GM21619 (cell line): Measurements from ENCODE around the gene SPHKAP.
"Not testable (repeated sequence)": the region's sequence is repeated elsewhere in the genome, so short reads cannot be mapped to it uniquely, and the experiment has no call there.

ENCODE experiments used
- ATAC-seq: cut with Tn5 transposase; IDR thresholded peaks from one replicate; pipeline ENCODE4 v1.9.1; 2021; ENCODE audit not compliant: unreplicated experiment

Gene SPHKAP

GRCh38 chr2:228181098-228182019, at the start of gene SPHKAP:
SPHKAP (minus strand) TSS chr2:228181687; CDS start chr2:228181598, 89 bp downstream.
- no peak for ATAC-seq

DNA sequence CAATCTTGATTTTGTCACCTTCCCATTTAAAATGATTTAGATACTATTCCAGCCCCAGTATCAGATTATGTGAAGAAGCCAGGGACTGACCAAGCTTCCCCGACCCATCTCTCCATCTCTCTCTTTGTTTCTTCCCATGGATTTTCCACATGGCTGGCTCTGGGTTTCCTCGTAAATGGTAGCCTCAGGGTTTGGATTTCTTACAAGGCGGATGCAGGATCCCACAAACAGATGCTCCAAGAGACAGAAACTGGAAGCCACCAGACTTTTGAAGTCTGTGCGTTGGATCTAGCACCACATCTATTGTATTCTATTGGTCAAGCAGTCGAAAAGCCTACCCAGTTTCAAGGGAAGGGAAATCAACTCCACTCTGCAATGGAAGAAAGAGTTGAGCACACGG, 46.0 kb upstream of the SPHKAP start:
- no peak for ATAC-seq

GRCh38 chr2:228224410-228224809, 42.9 kb upstream of the SPHKAP start:
- ATAC-seq: no peak

DNA sequence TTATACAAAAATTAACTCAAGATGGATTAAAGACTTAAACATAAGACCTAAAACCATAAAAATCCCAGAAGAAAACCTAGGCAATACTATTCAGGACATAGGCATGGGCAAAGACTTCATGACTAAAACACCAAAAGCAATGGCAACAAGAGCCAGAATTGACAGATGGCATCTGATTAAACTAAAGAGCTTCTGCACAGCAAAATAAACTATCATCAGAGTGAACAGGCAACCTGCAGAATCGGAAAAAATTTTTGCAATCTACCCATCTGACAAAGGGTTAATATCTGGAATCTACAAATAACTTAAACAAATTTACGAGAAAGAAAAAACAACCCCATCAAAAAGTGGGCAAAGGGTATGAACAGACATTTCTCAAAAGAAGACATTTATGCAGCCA, 37.1 kb upstream of the SPHKAP start:
- ATAC-seq: not testable (repeated sequence)

DNA sequence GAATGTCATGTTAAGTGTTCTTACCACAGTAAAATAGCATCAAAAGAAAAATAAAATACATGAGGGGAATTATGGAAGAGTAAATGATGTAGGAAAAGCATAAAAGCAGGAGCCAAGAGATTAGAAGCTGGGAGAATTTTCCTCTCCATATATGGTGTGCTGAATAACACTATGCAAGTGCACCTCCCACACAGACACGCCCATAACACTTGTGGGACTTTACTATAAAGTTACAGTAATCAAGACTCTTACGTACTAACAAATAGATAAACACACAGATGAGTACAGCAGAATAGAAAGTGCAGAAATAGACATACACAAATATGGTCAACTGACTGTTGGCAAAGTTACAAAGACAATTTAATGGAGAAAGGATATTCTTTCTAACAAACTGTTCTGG, 16.0 kb upstream of the SPHKAP start:
- no peak for ATAC-seq

DNA sequence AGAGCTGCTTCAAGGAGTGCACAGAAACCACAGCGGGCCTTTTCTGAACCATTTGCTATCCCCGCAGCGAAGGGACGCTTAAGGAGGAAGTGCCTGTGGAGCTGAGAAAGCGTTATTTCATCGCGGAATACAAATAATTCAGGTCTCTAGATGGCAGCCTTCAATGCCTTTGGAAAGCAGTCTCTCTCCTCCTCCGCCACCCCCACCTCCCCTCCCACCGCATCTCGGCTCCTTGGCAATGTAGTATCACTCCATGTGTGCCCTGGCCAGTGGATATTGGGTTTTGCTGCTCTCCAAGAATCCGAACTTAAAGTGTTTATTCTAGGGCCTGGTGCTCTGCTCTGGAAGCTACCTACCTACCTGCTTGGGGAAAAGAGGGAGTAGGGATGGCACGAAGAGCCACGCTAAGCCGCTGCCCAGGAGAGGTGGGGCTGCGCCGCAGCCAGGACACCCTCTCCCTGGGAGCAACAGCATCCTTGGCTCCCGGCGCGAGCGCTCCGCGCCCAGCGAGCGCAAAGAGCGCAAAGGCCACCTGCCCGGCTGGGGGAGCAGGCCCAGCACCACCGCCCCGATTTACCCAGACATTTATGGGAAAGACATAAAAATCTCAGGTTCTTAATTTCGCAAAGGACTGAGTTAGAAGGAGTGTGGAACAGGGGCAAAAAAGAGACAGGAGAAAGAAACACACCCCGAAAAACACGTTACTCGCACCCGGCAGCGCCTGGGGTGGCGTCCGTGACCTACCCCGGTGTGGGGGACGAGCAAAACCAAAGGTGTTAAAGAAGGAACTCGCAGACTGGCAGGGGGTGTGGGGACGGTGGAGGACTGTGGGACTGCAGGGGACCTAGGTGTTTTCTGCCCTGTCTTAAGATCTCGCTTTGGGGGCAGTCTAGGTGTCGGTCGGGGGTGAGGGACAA, 1.0 kb downstream of the SPHKAP start:
- ATAC-seq: no peak

GRCh38 chr2:228167290-228167689, 14.2 kb downstream of the SPHKAP start:
- no peak for ATAC-seq

- ATAC-seq: no peak
Observed at GRCh38 chr2:228164718-228165117, 16.8 kb downstream of the SPHKAP start.

DNA sequence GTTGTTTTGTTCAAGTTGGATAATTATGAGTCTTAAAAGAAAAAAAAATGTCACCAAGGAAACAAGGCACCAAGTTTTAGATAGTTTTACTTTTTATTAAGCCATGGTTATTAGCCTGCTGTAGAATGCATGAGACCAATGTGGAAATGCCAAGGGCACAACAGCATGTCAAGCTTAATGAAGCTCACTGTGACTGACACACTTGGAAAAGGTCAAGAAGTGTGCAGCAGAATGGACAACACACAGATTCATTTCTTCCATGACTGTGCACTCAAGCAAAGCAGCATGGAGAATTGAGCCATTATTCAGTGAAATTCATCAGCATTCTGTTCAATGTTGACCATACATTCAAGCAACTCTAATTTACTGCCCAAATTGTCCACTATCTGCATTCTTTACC, 23.6 kb downstream of the SPHKAP start:
- ATAC-seq: no peak

DNA sequence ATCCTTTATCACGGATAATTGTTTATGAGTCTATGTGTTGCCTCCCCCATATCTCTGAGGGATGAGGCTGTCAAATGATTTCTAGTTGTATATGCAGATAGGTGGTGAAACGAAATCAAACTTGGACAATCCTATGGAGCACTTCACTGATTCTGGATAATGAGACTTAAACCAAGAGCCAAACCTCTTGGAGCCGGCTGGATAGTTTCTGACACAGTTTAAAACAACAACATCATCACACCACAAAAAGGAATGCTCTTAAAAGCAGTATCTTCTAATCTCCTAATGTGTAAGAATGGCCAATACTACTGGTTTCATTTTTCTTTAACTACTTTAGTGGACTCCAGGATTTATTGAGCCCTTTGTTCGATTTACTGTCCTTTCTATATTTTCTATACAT, 36.5 kb downstream of the SPHKAP start:
- ATAC-seq: no peak

DNA sequence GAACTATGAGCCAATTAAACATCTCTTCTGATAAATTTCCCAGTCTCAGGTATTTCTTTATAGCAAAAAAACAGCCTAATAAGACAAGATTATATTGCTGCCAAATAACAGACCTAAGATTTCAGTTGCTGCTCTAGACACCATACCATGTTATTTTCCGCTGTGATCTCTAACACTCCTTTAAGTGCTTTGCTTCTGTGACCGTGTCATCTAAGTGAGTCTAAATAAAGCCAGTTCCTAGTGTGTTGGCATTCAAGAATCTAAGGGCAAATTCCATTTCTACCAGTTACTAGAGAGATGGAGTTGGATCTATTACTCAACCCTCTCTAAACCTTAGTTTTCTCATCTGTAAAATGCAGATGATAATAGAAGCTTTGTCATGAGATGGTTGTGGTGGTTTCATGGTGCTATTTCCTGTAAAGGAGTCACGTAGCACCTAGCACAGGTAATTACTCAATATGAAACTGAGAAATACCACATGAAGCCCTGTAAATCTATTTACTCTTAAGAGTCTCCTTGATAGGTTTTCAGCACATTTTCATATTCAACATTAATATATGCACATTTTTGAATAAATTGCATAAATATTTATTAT, 40.5 kb downstream of the SPHKAP start:
- ATAC-seq: peak; percentile 98

DNA sequence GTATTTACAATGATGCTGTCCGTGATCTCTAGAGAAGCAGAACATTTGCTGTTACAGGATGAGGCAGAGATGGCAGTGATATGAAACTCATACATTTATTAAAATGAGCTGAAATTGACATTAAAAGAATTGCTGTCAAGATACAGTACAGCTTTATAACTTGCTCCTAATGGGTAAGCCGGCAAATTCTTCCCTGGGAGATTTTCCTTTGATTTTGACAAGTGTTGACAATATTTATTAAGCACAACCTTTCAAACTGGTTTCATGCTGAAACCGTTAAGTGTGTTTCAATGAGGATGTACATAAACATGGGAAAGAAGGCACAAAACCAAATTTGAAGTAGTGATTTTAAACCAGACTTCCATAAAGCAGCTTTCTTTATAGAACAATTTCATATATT, 45.5 kb downstream of the SPHKAP start:
- no peak for ATAC-seq

DNA sequence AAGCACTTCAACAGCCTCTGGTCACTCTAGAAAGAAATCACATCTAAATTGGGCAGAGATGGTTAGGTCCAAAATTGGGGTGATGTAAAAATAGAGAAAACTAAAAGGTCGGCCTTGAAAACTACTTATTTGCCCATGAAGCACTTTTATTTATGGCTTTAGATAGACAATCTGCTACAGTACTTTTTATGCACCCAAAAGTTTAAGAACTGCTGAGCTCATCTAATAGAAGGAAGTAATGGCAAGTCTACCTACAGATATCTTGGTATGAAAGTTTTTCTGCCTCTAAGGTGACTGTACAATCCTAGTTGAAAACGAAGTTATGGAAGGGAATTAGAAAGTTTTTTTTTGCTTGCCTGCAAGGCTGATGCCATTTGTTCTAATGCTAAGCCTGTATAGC, 46.2 kb downstream of the SPHKAP start:
- no peak for ATAC-seq

GRCh38 chr2:228131833-228132232, 49.7 kb downstream of the SPHKAP start:
- ATAC-seq: no peak

GRCh38 chr2:228126401-228126800, 55.1 kb downstream of the SPHKAP start:
- no peak for ATAC-seq

DNA sequence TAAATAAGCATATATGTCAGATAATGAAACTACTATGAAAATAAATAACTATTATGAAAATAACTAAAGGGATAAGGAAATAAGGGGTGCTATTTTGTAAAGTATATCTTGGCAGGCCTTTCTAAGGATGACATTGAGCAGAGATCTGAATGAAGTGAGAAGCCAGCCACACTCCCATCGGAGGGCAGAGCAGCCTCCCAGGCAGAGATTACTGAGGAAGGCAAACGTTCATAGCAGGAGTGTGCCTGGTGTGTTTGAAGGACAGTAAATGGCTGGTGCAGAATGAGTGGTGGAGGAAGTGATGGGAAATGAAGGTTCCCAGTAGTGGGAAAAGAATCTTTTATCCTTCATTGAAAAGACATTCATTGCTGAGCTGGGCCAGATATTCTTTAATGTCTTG, 62.5 kb downstream of the SPHKAP start:
- no peak for ATAC-seq

DNA sequence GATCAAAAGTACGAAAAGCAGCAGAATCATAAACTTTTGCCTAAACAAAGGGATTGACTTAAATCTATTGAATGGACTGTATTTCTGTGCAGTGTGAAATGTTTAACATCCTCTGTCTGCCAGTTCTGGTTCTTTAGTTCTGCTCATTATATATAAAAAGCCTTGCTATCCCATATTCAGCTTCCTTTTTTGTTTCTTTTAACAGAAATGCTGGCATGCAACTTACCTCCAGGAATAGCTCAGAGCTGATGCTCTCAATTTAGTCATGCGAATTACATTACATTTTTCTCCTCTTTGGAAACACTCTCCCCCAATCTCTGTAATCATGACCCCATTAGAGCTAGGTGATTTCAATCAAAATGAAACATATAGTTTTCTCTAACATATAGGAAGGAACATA, 73.6 kb downstream of the SPHKAP start:
- ATAC-seq: no peak

- ATAC-seq: no peak
Observed at GRCh38 chr2:228105526-228106250, 75.8 kb downstream of the SPHKAP start.

- no peak for ATAC-seq
Observed at GRCh38 chr2:228104215-228104614, 77.3 kb downstream of the SPHKAP start.

DNA sequence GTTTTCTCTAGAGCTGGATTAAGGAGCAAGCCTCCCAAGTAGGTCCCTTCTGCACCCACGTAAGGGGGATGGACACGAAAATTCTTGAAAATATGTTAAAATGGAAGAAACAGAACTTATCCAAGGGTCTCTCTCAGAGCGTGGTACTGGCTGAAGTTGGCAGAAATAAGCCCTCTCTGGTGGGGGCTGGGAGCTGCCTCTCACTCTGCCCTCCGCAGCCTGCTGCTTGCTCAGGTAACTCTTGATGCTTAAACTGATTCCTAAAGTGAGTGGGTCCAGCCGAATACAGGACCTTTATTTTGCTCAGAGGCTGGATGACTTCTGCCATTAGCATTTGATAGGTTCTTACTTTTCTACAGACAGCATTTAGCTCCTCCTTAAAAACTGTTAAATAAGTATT, 78.1 kb downstream of the SPHKAP start:
- peak; percentile 27 for ATAC-seq

DNA sequence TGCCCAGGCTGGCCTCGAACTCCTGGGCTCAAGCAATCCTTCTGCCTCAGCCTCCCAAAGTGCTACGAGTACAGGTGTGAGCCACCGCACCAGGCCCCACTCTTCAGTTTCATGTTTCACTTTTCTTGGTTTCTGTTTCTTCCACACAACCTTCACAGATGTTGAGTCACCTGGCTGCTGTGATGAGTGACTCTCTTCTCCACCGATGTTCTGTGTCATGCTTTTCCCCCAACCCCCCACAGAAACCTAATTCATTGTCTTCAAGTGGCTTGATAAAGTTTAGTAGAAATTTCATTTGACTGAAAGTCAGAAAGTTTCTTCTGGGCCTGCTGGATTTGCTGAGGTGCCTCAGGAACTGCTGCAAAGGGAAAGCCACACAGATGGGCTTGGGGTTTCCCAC, 78.5 kb downstream of the SPHKAP start:
- peak; percentile 45 for ATAC-seq
